HG02870 (cell line): Measurements from ENCODE around the gene PHF21A.
"Not testable (repeated sequence)": the region's sequence is repeated elsewhere in the genome, so short reads cannot be mapped to it uniquely, and the experiment has no call there.

ENCODE experiments used
- ATAC-seq: cut with Tn5 transposase; IDR thresholded peaks from one replicate; pipeline ENCODE4 v1.9.1; 2021; ENCODE audit warnings: mild to moderate bottlenecking, moderate library complexity; ENCODE audit not compliant: unreplicated experiment

Gene PHF21A

GRCh38 chr11:46120346-46121300 is 631 bp downstream of the PHF21A start:
- ATAC-seq = no peak

GRCh38 chr11:46119352-46120216 is 1.7 kb downstream of the PHF21A start:
- ATAC-seq = no peak

- ATAC-seq = no peak
Observed at GRCh38 chr11:46118702-46119351, 2.4 kb downstream of the PHF21A start.

- ATAC-seq = no peak
Observed at GRCh38 chr11:46117842-46118241, 3.4 kb downstream of the PHF21A start.

- ATAC-seq = not testable (repeated sequence)
Observed at GRCh38 chr11:46116712-46117037, 4.6 kb downstream of the PHF21A start.

GRCh38 chr11:46116007-46116711 is 5.1 kb downstream of the PHF21A start:
- ATAC-seq = no peak

GRCh38 chr11:46114961-46115360 is 6.3 kb downstream of the PHF21A start:
- no peak for ATAC-seq

- ATAC-seq = no peak
Observed at GRCh38 chr11:46114378-46114777, 6.9 kb downstream of the PHF21A start.

GRCh38 chr11:46112961-46113607 is 8.2 kb downstream of the PHF21A start:
- ATAC-seq = peak; percentile 64

- ATAC-seq = no peak
Observed at GRCh38 chr11:46108751-46109150, 12.5 kb downstream of the PHF21A start.

- no peak for ATAC-seq
Observed at GRCh38 chr11:46107780-46108179, 13.5 kb downstream of the PHF21A start.

GRCh38 chr11:46107408-46107718 is 13.9 kb downstream of the PHF21A start:
- no peak for ATAC-seq

- no peak for ATAC-seq
Observed at GRCh38 chr11:46106530-46107407, 14.5 kb downstream of the PHF21A start.

GRCh38 chr11:46105926-46106325 is 15.3 kb downstream of the PHF21A start:
- no peak for ATAC-seq

GRCh38 chr11:46105134-46105628 is 16.1 kb downstream of the PHF21A start:
- ATAC-seq = no peak

- ATAC-seq = no peak
Observed at GRCh38 chr11:46102843-46103242, 18.4 kb downstream of the PHF21A start.

- ATAC-seq = peak; percentile 65
Observed at GRCh38 chr11:46100670-46101069, 20.6 kb downstream of the PHF21A start.

GRCh38 chr11:46099963-46100316 is 21.3 kb downstream of the PHF21A start:
- ATAC-seq = no peak

- no peak for ATAC-seq
Observed at GRCh38 chr11:46090375-46090774, 30.9 kb downstream of the PHF21A start.
